Cerebellar nuclear complex (tissue), 1 donor: ENCODE data around the gene TAF11L5.
"Not testable (repeated sequence)": the region's sequence is repeated elsewhere in the genome, so short reads cannot be mapped to it uniquely, and the experiment has no call there.

ENCODE experiments used
- DNase-seq, 2 experiments: peaks; one replicate each; lab custom pipeline; 2025; lab: John Stamatoyannopoulos, UW

TAF11L5 gene

DNA sequence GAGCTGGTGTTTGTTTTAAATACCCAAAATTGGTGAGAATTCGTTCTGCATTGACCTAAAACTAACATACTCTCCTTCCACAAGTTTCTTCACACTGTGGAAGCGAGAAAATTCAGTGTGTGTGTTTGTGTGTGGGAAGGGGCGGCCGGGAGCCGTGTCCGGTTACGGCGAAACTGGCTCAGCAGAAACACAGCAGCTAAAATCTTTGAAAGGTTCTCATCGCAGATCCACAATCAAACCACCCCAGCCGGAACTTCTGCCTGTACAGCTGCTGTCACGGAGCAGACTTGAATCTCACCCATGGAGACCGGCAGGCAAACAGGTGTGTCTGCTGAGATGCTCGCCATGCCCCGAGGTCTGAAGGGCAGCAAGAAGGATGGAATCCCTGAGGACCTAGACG is at the start of gene TAF11L5:
TSS of gene TAF11L5 (plus strand) at position 301 of the 400 bp plus-strand sequence.
- DNase-seq: not testable (repeated sequence)

DNA sequence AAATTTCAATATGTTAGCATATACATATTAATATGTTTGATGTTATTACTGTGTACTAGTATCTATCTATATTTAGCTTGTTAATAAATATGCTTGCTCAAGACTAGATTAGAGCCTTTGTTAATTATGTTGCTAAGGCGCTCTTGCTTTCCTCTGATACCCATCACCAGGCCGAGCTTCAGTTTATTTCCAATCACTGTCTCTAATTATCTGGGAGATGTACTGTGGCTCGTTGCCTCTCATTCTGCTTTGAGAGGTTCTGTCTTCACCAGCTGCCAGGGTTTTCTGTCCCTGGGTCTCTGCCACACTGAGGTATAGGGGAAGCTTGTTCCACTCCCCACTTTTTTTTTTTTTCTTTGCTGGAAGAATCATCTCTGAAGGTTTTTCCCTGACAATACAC is 48.0 kb upstream of the TAF11L5 start:
- no peak for DNase-seq

DNA sequence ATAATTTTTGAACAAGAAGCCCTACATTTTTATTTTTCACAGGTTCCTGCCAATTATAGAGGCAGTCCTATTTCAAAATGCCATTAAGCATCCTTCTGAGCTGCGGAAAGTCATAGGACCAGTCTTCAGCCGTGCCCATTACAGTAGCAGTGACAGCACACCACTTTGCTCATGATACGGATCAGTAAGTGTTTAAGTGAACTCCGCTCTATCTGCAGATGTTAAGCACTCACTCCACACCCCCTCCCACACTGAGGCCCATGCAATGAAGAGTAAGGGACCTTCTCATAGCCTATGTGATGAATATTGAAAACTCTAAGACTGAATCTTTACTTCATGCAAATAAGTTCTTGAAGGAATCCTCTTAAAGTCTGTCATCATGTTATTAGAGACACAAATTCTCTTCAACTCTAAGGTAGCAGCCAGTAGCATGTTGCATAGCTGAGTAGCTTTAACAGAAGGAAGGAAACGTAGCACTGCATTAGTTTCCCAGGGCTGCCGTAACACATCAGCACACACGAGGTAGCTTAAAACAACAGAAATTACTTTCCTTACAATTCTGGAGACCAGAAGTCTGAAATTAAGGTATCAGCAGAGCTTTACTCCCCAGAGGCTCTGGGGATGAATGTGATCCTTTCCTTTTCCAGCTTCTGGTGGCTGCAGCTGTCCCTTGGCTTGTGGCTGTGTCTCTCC is 47.3 kb upstream of the TAF11L5 start:
- no peak for DNase-seq

DNA sequence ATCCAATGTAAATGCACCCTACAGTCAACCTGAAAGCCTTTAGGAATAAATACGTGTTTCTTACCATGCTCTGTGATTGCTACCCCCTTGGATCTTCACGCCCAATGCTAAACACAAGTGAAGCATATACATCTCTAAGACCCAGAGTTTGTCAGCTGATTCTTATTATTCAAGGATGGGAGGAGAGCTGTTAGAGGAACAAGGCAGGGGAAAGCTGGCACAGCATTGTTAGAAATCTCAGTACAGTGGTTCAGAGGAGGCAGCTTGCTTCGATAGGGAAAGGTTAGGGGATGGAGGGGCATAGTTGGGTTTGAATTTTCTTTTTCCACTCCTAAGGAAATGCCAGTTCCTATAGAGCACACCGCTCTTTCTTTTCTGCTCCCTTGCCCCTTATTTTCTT is 43.7 kb upstream of the TAF11L5 start:
- no peak for DNase-seq

GRCh38 chr5:17482790-17483189 is 42.2 kb upstream of the TAF11L5 start:
- DNase-seq: no peak

DNA sequence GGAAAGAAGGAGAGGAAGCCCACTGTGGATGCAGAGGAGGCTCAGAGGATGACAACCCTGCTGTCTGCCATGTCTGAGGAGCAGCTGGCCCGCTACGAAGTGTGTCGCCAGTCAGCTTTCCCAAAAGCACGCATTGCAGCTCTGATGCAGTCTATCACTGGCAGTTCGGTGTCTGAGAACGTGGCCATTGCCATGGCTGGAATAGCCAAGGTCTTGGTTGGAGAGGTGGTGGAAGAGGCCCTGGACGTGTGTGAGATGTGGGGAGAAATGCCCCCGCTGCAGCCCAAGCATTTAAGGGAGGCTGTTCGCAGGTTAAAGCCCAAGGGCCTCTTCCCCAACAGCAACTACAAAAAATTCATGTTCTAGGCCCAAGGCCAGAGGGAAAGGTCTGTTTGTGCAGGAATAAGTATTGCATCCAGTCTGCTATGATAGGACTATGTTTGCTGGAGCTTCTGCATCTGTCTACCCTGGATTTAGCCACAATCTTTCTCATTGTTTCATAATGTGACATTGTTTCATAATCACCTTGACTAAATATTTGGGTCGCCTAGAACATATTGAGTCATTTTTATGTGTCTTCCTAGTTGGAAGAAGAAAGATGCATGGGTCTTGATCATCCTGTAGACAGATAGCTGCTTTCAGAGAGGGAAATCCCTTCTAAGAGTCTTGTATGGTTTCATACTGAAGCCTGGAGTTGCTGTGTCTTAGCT is 38.4 kb upstream of the TAF11L5 start:
- not testable (repeated sequence) for DNase-seq

- no peak for DNase-seq
Measured at GRCh38 chr5:17487174-17487512, 37.9 kb upstream of the TAF11L5 start.

DNA sequence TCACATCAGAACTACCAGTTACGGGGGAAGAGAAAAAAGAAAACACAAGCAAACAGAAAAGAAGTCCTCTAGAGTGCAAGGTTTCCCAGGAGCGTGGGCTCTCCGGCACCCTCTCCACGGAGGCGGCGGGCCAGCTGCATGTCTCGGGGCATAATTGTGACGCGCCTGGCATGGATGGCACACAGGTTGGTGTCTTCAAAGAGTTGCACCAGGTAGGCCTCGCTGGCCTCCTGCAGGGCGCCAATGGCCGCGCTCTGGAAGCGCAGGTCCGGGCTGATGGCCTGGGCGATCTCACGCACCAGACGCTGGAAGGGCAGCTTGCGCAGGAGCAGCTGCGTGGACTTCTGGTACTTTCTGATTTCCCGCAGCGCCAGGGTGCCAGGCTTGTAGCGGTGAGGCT is 33.8 kb upstream of the TAF11L5 start:
- not testable (repeated sequence) for DNase-seq

DNA sequence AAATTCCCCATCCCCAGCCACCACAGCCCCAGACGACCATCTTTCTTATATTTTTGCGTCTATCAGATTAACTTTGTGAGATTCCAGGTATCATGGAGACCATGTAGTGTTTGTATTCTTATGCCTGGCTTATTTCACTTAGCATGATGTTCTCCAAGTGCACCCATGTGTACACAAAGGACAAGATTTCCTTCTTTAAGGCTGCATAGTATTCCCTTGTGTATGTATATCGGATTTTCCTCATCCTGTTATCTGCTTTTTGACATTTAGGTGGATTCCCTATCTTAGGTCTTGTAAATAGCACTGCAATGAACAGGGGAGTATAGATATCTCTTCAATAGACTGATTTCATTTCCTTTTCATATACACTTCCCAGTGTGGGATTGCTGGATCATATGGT is 32.3 kb upstream of the TAF11L5 start:
- no peak for DNase-seq

DNA sequence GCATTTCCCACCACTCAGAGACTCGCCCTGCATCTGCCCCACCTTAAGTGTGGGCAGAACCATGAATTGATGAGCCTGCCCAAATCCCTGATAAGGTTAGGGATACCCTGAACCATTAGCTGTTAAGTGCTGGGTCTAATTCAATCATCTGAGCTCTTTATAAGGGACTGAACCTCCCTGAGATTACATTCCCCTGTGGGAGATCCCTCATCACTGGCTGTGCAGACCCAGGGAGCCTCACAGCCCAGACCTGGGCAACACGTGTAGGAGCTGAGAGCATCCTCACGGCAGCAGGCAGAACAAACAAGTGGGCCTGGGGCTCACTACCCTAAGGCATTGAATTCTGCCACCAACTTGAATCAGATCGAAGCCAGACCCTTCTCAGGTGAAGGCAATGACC is 27.6 kb upstream of the TAF11L5 start:
- DNase-seq: no peak

DNA sequence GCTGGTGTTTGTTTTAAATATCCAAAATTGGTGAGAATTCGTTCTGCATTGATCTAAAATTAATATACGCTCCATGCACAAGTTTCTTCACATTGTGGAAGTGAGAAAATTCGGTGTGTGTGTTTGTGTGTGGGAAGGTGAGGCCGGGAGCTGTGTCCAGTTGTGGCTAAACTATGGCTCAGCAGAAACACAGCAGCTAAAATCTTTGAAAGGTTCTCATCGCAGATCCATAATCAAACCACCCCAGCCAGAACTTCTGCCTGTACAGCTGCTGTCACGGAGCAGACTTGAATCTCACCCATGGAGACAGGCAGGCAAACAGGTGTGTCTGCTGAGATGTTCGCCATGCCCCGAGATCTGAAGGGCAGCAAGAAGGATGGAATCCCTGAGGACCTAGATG is 27.1 kb upstream of the TAF11L5 start, which contains the start of gene TAF11L2:
TSS of gene TAF11L2 (plus strand) at position 301 of the 400 bp plus-strand sequence.
- DNase-seq: not testable (repeated sequence)

DNA sequence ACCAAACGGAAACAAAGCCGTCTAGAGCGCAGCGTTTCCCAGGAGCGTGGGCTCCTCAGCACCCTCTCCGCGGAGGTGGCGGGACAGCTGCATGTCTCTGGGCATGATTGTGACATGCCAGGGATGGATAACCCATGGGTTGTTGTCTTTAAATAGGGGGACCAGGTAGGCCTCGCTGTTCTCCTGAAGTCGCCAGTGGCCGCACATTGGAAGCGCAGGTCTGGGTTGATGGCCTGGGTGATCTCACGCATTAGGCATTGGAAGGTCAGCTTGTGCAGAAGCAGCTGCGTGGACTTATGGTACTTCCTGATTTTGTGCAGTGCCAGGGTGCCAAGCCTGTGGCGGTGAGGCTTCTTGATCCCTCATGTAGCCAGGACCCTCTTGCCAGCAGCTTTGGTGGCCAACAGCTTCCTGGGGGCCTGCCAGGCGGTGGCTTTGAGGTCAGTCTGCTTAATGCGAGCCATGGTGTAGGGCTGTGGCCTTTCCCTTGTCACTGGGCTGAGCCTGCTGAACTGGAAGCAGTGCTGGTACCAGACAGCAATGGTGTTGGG is 13.2 kb upstream of the TAF11L5 start:
- DNase-seq: no peak

DNA sequence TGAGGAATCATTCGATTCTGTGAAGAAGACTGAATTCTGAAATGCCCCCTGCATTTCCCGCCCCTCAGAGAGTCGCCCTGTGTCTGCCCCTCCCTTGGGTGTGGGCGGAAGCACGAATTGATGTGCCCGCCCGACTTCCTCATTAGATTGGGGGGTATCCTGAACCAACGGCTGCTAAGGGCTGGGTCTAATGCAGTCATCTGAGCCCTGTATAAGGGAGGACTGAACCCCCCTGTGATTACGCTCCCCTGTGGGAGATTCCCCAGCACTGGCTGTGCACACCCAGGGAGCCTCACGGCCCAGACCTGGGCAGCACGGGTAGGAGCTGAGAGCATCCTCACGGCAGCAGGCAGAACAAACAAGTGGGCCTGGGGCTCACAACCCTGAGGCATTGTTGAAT is 7.5 kb upstream of the TAF11L5 start:
- not testable (repeated sequence) for DNase-seq

- DNase-seq: not testable (repeated sequence)
Measured at GRCh38 chr5:17518067-17518466, 7.0 kb upstream of the TAF11L5 start, which contains the start of gene TAF11L3. TSS of gene TAF11L3 (plus strand) at chr5:17518367.

GRCh38 chr5:17519508-17519907 is 5.5 kb upstream of the TAF11L5 start:
- DNase-seq: not testable (repeated sequence)

DNA sequence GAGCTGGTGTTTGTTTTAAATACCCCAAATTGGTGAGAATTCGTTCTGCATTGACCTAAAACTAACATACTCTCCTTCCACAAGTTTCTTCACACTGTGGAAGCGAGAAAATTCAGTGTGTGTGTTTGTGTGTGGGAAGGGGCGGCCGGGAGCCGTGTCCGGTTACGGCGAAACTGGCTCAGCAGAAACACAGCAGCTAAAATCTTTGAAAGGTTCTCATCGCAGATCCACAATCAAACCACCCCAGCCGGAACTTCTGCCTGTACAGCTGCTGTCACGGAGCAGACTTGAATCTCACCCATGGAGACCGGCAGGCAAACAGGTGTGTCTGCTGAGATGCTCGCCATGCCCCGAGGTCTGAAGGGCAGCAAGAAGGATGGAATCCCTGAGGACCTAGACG is 3.5 kb upstream of the TAF11L5 start, which contains the start of gene TAF11L4:
TSS of gene TAF11L4 (plus strand) at position 301 of the 400 bp plus-strand sequence.
- DNase-seq: not testable (repeated sequence)

DNA sequence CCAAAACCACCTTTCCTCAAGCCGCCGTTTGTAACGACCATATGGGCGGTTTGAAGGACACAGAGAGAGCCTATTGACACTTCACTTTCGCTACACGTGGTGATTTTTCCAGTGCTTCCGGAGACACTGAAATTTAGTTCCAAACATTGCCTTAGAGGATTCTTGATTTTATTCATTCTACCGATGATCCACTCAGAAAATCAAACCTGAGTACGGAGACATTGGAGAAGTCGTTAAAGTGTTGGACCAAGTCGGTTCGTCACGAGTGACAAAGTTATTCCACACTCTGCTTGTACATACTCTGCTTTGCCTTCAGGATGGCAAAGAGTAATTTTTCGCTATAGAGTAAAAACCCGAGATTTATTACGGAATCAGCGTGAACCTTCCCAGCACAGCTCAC is 1.5 kb downstream of the TAF11L5 start:
- DNase-seq: not testable (repeated sequence)

DNA sequence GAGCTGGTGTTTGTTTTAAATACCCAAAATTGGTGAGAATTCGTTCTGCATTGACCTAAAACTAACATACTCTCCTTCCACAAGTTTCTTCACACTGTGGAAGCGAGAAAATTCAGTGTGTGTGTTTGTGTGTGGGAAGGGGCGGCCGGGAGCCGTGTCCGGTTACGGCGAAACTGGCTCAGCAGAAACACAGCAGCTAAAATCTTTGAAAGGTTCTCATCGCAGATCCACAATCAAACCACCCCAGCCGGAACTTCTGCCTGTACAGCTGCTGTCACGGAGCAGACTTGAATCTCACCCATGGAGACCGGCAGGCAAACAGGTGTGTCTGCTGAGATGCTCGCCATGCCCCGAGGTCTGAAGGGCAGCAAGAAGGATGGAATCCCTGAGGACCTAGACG is 3.3 kb downstream of the TAF11L5 start, which contains the start of gene TAF11L6:
TSS of gene TAF11L6 (plus strand) at position 301 of the 400 bp plus-strand sequence.
- not testable (repeated sequence) for DNase-seq
